ENCODE data around the gene BRD1.

DNA sequence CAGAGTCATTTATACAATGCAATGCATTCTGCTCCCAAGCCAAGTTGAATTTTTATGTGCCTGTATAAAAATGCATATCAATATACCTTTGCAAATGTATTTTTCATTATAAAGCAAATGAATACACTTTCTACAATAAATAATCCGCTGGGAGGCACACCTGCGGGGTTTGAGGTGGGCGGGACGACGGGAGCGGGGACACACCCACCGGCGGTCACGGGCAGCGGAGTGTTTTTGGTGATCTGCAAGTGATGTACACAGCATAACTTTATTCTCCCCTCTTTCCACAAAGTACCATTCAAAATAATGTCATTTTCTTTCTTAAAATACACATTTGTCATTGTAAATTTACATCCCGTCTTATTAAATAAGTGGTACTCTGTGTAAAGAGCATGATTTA lies 54.1 kb downstream of the BRD1 start:
- TF ChIP-seq, protein P1, sequence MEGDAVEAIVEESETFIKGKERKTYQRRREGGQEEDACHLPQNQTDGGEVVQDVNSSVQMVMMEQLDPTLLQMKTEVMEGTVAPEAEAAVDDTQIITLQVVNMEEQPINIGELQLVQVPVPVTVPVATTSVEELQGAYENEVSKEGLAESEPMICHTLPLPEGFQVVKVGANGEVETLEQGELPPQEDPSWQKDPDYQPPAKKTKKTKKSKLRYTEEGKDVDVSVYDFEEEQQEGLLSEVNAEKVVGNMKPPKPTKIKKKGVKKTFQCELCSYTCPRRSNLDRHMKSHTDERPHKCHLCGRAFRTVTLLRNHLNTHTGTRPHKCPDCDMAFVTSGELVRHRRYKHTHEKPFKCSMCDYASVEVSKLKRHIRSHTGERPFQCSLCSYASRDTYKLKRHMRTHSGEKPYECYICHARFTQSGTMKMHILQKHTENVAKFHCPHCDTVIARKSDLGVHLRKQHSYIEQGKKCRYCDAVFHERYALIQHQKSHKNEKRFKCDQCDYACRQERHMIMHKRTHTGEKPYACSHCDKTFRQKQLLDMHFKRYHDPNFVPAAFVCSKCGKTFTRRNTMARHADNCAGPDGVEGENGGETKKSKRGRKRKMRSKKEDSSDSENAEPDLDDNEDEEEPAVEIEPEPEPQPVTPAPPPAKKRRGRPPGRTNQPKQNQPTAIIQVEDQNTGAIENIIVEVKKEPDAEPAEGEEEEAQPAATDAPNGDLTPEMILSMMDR (IDR thresholded peaks at IDR 0.05; ENCODE audit: low read depth, low read length, poor library complexity, severe bottlenecking) = no peak
- no peak for TF ChIP-seq EZH2phosphoT487 (IDR thresholded peaks at IDR 0.05; ENCODE audit: borderline replicate concordance, low read length)

Data from DOHH2 (cell line).